NCI-H774 (cell line): ENCODE results near the gene MAP7D1.
A peak's percentile ranks its signal among the peaks of the same experiment; 100 is the strongest.
"Not testable (repeated sequence)": the region's sequence is repeated elsewhere in the genome, so short reads cannot be mapped to it uniquely, and the experiment has no call there.

ENCODE experiments used
- DNase-seq: peaks from one replicate; lab custom pipeline; 2025; lab: John Stamatoyannopoulos, UW

MAP7D1 gene

DNA sequence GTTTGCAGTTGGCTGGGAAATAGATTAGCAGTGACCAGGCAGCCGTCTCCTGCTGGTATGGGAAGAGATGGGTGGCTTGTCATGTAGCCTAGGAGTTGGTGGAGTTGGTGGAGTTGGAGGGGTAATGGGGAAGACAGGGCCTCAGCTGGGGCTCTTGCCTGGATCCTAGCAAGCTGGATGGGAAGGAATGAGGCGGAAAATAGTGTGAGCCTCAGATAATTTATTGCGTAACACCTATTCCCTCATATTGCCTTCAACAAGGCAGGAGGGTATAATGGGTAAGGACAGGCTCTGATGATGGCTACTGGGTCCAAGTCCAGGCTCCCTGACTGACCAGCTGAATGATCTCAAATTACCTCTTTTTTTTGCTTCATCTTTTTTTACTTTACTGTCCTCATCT is 12.6 kb downstream of the MAP7D1 start:
- no peak for DNase-seq

DNA sequence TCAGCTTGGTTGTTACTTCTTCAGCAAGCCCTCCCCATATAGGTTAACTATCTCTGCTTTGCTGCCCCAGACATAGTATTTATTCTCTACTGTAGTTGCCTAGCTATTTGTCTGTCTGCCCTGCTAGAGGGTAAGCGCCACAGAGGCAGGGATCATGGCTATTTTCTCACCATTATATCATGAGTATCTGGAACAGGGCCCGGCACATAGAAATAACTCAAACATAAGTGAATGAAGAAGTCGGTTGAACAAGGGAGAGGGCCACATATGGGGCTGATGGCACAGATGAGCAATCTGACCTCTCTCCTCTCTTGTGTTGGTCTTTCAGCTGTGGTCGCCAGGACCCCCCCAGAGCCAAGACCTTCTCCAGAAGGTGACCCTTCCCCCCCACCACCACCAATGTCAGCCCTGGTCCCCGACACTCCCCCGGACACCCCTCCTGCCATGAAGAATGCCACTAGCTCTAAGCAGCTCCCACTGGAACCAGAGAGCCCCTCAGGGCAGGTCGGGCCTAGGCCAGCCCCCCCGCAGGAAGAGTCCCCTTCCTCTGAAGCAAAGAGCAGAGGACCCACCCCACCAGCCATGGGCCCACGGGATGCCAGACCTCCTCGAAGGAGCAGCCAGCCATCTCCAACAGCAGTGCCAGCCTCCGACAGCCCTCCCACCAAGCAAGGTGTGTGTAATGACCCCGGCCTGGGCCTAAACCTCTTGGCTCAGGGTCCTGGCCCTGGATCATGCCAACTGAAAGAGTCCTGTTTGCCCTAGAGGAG is 14.9 kb downstream of the MAP7D1 start:
- no peak for DNase-seq

GRCh38 chr1:36172017-36172747 is 16.2 kb downstream of the MAP7D1 start:
- DNase-seq: no peak

- no peak for DNase-seq
Observed at GRCh38 chr1:36172983-36173382, 17.0 kb downstream of the MAP7D1 start.

DNA sequence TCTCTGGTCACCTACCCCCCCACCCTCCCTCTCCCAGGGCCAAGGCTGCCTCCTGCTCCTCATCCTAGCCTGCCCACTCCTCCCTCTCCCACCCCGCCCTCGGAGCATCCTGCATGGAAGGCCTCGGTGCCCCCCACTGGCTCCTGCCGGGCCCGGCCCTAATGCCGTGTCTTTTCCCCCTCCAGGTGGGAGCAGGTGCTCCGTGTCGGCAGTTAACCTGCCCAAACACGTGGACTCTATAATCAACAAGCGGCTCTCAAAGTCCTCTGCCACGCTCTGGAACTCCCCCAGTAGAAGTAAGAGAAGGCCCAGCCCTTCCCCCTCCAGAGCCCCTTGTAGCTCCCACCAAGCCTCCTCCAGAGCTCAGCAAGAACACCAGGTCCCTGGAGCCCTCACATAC is 18.8 kb downstream of the MAP7D1 start:
- DNase-seq: no peak

GRCh38 chr1:36175137-36176095 is 19.5 kb downstream of the MAP7D1 start:
- DNase-seq: peak; percentile 20

DNA sequence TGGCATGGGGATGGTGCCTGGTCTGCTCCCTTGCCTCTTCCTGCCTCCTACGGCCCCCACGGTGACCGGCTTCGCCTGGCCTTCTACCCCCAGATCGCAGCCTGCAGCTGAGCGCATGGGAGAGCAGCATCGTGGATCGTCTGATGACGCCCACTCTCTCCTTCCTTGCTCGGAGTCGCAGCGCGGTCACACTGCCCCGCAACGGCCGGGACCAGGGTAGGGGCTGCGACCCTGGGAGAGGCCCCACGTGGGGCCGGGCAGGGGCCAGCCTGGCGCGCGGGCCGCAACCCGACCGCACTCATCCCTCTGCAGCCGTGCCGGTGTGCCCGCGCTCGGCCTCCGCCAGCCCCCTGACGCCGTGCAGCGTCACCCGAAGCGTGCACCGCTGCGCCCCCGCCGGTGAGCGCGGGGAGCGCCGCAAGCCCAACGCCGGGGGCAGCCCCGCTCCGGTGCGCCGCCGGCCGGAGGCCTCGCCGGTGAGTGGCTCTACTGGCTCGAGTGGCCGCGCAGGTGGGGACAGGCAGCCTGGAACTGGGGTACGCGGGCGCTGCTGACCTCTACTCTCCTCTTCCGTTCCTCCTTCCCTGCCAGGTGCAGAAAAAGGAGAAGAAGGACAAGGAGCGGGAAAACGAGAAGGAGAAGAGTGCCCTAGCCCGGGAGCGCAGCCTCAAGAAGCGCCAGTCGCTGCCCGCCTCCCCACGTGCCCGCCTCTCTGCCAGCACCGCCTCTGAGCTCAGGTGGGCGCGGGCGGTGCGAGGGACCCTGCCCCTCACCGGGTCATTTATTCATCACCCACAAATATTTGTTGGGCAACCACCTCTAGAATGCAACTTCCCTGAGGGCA is 20.4 kb downstream of the MAP7D1 start:
- no peak for DNase-seq

- no peak for DNase-seq
Observed at GRCh38 chr1:36177589-36178431, 21.9 kb downstream of the MAP7D1 start.

GRCh38 chr1:36178471-36179219 is 22.7 kb downstream of the MAP7D1 start:
- no peak for DNase-seq

GRCh38 chr1:36179220-36179600 is 23.2 kb downstream of the MAP7D1 start:
- no peak for DNase-seq

DNA sequence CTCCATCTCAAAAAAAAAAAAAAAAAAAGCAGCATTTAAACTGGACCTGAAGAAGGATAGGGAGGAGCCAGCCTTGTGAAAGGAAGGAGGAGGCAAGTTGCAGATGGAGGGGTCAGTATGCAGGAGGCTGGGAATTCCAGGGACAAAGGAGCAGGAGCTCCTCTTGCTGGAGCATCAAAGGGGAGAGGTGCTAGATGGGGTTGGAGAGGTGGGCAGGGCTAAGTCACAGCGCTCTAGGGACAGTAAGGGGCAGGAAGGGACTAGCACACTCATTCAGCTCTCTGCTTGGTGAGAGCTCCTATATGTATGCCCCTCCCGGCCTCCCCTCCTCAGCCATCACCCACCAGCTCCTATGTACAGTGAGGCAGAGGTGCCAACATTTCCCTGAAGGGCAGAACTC is 26.8 kb downstream of the MAP7D1 start:
- DNase-seq: no peak

GRCh38 chr1:36183309-36183856 is 27.4 kb downstream of the MAP7D1 start:
- no peak for DNase-seq

DNA sequence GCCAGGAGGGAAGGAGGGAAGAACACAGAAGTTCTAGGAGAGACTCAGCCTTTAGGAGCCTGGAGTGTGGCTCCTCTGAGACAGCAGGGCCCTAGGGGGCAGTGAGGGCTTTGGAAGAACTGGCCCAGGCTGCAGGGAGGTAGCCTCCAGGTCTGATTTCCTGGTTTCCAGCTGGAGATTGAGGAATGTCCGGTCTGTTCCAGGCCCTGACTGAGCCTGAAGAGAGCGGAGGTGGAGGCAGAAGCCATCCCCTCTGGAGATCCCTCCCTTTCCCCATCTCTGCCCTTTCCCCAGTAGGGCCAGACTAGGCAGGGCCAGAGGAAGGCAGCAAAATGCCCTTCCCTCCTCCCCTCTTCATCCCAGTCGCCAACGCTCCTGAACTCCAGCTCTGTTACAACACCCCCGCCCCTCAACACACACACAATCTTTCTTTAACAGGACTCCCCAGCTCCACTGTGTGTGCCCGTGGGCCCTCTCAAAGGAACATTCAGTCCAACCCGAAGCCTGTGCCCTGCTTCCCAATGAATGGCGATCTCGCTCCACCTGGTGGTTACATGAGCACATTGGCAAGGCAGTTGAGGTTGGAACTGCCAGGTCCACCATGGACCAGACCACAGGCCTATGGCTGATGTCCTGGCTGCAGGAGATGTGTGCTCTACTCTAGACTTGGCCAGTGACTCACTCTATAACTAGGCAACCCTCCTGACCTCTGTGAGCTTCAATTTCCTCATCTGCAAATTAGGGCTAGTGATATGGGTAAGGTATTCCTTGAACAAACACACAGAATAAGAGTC is 32.0 kb downstream of the MAP7D1 start:
- peak; percentile 91 for DNase-seq

GRCh38 chr1:36196805-36197204 is 40.8 kb downstream of the MAP7D1 start:
- DNase-seq: not testable (repeated sequence)

GRCh38 chr1:36198641-36199040 is 42.7 kb downstream of the MAP7D1 start:
- no peak for DNase-seq

DNA sequence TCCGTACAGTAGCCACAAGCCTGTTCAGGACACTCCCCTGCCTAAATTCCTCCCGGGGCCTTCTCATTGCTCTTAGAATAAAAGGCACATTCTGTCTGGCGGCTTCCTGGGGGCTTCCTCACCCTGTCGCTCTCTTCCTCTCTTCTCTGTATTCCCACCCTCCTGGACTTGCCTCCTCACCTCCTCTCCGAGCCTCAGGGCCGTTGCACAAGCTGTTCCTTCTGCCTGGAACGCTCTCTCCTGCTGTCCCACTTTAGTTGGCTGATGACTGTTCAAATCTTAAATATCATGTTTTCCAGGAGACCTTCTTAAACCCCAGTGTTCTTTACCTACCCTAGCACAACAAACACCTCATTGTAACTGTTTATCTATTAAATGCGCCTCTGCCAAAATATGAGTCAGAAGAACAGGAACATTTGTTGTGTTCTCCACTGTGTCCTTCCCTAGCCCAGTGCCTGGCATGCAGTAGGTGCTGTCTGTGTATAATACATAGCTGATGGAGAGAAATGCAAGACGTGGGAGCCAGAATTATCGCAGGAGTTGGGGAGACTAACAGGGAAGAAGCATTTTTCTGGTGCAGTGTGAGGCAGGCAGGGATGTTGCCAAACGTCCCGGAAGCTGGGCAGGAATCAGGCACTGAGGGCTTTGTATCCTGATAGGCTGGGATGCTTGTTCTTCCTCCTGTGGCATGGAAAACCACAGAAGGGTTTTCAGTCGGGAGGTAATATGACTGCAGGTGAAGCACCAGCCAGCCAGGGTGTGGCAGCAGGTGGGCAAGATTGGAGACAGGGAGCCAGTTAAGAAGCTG is 44.2 kb downstream of the MAP7D1 start:
- no peak for DNase-seq

GRCh38 chr1:36203027-36203553 is 47.1 kb downstream of the MAP7D1 start:
- DNase-seq: no peak
